Epithelial cell of proximal tubule (primary cell): ENCODE data around the gene ATG2B. TPM values are rescaled to one million over a fixed set of nuclear protein-coding genes. Genes with fewer than 3 reads are reported as not detected.

Experiments
- DNase-seq: peaks from one replicate; pipeline ENCODE4 v3.0.0-alpha.2; 2011; ENCODE audit warnings: low read depth
- H3K4me3 ChIP-seq: 2 replicates; pipeline ENCODE4 v1.5.1; 2011; ENCODE audit warnings: low read depth, mild to moderate bottlenecking, low read length
- total RNA-seq: library from RNA; depleted of rRNA; stranded (reverse); fragments of >200 nt; gene quantifications from 2 replicates; pipeline ENCODE4 v1.2.3, GENCODE V29; 2015
- TF ChIP-seq, protein P1 (sequence below): conservative IDR thresholded peaks from 2 replicates; pipeline ENCODE4 v1.5.1; 2012; ENCODE audit warnings: low read depth, mild to moderate bottlenecking, low read length

The ATG2B gene
- total RNA-seq, 1 donor from 2014 or later: 8.6 TPM

DNA sequence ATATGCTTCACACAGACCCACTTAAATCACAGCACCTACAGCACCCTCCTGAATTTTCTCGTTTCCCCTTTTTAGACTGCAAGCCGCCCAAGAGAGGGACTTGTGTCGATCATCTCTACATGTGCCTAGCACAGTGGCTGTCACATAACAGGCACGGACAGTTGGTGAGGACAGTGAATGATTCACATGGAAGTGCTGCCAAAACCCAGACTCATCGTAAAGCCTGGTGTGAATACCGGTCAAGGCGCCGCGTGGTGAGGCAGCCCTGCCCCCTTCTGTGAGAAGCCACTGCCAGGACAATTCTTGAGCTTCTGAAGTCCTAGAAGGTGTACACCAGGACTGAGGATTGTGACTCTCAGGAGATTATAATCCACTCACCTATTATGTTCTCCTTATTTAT, 44.3 kb downstream of the ATG2B start:
- TF ChIP-seq, protein P1, sequence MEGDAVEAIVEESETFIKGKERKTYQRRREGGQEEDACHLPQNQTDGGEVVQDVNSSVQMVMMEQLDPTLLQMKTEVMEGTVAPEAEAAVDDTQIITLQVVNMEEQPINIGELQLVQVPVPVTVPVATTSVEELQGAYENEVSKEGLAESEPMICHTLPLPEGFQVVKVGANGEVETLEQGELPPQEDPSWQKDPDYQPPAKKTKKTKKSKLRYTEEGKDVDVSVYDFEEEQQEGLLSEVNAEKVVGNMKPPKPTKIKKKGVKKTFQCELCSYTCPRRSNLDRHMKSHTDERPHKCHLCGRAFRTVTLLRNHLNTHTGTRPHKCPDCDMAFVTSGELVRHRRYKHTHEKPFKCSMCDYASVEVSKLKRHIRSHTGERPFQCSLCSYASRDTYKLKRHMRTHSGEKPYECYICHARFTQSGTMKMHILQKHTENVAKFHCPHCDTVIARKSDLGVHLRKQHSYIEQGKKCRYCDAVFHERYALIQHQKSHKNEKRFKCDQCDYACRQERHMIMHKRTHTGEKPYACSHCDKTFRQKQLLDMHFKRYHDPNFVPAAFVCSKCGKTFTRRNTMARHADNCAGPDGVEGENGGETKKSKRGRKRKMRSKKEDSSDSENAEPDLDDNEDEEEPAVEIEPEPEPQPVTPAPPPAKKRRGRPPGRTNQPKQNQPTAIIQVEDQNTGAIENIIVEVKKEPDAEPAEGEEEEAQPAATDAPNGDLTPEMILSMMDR: no peak
- no peak for DNase-seq
- no peak overlapping the region for H3K4me3 ChIP-seq

DNA sequence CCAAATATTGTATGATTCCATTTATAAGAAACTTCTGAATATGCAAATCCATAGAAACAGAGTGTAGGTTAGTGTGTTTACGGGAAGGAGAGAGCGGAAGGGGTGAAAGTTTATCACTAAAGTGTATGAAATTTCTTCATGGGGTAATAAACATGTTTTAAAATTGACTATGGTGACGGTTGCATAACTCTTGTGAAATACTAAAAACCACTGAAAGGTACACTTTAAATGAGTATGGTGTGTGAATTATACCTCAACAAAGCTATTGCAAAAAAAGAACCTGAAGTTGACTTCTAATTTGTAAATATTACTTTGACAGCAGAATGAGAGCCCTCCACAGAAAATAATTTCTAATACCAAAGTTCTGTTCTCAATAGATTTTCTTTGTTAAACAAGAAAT, 47.1 kb downstream of the ATG2B start:
- DNase-seq: no peak
- TF ChIP-seq, protein P1: no peak
- no peak overlapping the region for H3K4me3 ChIP-seq

DNA sequence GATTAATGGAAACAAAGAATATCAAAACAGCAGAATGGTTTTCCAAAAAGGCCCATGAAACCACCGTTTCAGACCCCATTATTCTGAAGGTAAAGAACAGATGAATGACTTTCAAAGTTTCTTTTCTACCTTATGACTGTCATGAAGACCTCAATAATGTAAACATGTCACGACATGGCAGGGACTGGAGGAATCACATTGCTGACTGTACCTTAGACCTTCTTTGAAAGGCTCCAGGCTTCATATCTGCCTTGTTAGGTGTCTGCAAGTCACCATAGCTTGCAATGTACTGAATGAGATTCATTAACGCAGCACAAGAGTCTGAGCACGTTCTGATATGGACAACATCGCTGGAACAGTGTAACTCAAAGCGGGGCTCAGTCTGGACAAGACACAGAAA, 52.2 kb downstream of the ATG2B start:
- DNase-seq: no peak
- no peak overlapping the region for H3K4me3 ChIP-seq
- TF ChIP-seq, protein P1: no peak

DNA sequence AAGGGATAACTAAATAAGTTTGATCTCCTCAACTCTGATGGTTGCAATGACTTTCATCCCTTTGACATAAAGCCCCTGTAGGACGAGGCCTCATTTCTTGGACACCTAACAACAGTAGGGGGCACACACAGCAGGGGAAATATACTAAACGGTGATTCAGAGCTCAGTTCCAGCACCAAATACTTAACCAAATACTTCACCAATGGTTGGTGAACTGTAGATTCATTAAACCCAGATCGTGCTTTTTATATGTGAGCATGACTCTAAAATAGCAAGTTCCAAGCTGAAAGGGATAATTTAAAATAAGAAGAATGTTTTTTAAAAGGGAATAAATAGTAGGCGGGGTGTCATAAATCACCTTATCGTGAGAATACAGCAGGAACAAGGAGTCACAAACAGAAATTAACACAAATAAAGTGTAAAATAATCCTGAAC, 53.2 kb downstream of the ATG2B start:
- DNase-seq: peak; percentile 61
- TF ChIP-seq, protein P1: peak; percentile 52
- H3K4me3 ChIP-seq: peak overlapping the region; percentile 2

DNA sequence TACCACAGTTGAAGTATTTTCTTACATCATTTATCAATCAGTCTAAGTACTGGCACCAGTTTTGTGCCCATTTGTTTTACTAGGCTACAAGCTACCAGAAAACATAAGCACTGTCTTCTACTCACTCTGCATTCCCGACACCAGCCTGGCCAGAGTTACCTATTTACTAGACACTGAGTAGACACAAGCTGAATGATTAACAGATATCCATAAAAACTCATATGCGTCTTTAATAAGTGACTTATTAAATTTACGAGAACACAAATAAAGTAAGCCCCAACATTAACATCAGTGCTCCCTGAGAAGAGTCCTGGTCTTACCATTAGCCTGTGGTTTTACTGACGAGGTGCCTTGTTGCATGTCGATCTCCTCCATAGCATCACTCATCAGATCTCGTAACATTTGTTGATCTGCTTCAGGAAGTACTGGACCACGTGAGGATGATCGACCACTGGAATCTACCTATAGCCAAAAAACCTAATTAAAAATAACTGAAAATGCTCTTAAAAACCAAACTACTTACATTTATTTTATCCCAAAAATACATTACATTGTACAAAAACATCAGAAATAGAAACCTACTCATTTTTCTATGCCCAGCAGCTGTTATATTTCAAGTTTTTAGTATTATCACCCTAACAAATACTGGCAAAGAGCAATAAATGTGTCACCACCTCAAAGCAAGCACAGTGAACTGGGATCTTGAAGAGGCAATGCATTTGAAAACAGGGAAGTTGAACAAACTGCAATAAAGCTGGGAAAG, 53.8 kb downstream of the ATG2B start:
- DNase-seq: peak; percentile 98
- TF ChIP-seq, protein P1: no peak
- H3K4me3 ChIP-seq: peak overlapping the region; percentile 31

DNA sequence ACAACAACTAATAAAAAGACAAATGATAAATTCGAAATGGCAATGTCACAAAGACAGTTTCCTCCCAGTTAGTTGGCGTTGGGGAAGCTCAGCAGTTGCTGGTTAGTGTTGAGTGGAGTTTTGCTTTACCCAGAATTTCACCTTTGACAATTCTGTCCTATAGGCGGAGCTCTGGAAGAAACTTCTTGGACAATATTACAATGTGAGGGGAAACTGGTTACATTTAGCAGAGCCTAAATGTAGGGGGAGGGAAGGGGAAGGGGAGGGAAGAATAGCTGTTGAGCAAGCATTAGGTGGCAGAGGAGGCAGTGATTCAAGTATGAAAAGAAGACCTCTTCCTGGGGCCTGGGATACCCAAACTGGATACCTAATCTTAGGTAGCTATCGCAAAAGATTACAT, 55.7 kb downstream of the ATG2B start:
- H3K4me3 ChIP-seq: no peak overlapping the region
- DNase-seq: no peak
- TF ChIP-seq, protein P1: peak; percentile 12

DNA sequence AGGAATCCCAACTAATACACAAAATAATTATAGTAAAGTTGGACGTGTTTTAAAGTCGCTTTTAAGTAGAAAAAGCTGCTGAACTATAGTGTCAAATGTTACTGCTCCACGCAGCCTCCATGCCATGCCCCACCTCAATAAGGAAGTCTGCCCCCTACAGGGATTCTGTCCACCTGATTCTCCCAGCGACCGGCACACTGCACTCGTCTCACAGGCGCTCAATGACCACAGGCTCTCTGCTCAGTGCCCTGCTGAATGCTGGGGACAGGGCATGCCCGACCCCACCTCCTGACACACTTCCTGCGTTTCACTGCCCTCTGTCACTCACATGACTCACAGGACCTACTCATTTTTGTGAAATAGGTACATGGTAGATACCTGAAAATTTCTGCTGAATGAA, 58.2 kb downstream of the ATG2B start:
- no peak overlapping the region for H3K4me3 ChIP-seq
- DNase-seq: no peak

More for the DNA sequence above, 58.2 kb downstream of the ATG2B start:
- TF ChIP-seq, protein P1: peak; percentile 46
